Loucy (cell line): ENCODE data around the gene RIN3.

Experiments used
- EZH2phosphoT487 ChIP-seq: fragments of 200-600 bp; IDR thresholded peaks from 2 replicates; pipeline ENCODE4 v1.6.1; 2018; ENCODE audit warnings: antibody characterized with exemption, mild to moderate bottlenecking, moderate library complexity, borderline replicate concordance
- TF ChIP-seq, protein P1 (sequence below): fragments of 200-600 bp; sonication (generic); conservative IDR thresholded peaks from 2 replicates; pipeline ENCODE4 v1.5.1; 2014; ENCODE audit warnings: mild to moderate bottlenecking, antibody characterized with exemption, low read length

DNA sequence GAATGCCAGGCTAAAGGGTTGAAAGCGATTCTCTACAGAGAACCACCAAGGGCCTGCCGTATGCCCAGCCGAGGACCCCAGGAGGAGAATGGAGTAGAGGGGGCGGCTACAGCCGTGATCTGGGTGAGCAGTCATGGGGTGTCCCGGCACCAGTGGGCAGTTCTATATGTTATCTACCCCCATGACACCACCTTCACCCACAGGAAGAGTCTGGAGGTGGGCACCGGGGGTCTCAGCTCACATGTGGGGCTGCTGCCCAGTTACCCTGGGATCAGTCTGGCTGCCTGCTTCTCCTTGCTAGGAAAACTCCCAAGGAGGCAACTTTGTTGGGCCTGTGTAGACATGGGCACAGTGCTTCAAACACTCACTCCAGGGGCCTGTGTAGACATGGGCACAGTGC lies 135.5 kb downstream of the RIN3 start:
- TF ChIP-seq, protein P1, sequence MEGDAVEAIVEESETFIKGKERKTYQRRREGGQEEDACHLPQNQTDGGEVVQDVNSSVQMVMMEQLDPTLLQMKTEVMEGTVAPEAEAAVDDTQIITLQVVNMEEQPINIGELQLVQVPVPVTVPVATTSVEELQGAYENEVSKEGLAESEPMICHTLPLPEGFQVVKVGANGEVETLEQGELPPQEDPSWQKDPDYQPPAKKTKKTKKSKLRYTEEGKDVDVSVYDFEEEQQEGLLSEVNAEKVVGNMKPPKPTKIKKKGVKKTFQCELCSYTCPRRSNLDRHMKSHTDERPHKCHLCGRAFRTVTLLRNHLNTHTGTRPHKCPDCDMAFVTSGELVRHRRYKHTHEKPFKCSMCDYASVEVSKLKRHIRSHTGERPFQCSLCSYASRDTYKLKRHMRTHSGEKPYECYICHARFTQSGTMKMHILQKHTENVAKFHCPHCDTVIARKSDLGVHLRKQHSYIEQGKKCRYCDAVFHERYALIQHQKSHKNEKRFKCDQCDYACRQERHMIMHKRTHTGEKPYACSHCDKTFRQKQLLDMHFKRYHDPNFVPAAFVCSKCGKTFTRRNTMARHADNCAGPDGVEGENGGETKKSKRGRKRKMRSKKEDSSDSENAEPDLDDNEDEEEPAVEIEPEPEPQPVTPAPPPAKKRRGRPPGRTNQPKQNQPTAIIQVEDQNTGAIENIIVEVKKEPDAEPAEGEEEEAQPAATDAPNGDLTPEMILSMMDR: no peak
- TF ChIP-seq EZH2phosphoT487: no peak
